GM12873 (cell line): ENCODE measurements around the gene CHD5.

ENCODE experiments used
- CTCF ChIP-seq: IDR thresholded peaks from 2 replicates; pipeline ENCODE4 v1.5.1; 2012; ENCODE audit warnings: low read depth, mild to moderate bottlenecking, moderate library complexity, low read length, control low read depth; ENCODE audit not compliant: insufficient read depth; ENCODE audit errors: missing control alignments

The CHD5 gene

GRCh38 chr1:6130596-6130995 is 49.5 kb downstream of the CHD5 start:
- no peak for TF ChIP-seq CTCF

- TF ChIP-seq CTCF = no peak
Observed at GRCh38 chr1:6130036-6130435, 50.1 kb downstream of the CHD5 start.

GRCh38 chr1:6129313-6129712 is 50.8 kb downstream of the CHD5 start:
- no peak for TF ChIP-seq CTCF

GRCh38 chr1:6128276-6129081 is 51.6 kb downstream of the CHD5 start:
- no peak for TF ChIP-seq CTCF

GRCh38 chr1:6127587-6128163 is 52.4 kb downstream of the CHD5 start:
- no peak for TF ChIP-seq CTCF

GRCh38 chr1:6126521-6127067 is 53.5 kb downstream of the CHD5 start:
- no peak for TF ChIP-seq CTCF

GRCh38 chr1:6126028-6126427 is 54.1 kb downstream of the CHD5 start:
- TF ChIP-seq CTCF = no peak
